GM13976 (cell line): ENCODE results near the gene FNTB.

Source experiments
- DNase-seq: peaks from one replicate; pipeline ENCODE4 v3.0.0; 2012; ENCODE audit warnings: low spot score
- CTCF ChIP-seq: IDR thresholded peaks from 2 replicates; pipeline ENCODE4 v1.5.1; 2012; ENCODE audit warnings: borderline replicate concordance, mild to moderate bottlenecking; ENCODE audit not compliant: insufficient read depth; ENCODE audit errors: extremely low read depth, missing control alignments, control extremely low read depth
- in situ Hi-C: fragments of 300-500 bp; cut with MboI; formaldehyde crosslinking; loops from one replicate; pipeline ENCODE4 v1.12.0; 2022; ENCODE audit warnings: low sequenced_read_pairs, mixed read lengths, inconsistent platforms; ENCODE audit not compliant: unreplicated experiment

FNTB gene

DNA sequence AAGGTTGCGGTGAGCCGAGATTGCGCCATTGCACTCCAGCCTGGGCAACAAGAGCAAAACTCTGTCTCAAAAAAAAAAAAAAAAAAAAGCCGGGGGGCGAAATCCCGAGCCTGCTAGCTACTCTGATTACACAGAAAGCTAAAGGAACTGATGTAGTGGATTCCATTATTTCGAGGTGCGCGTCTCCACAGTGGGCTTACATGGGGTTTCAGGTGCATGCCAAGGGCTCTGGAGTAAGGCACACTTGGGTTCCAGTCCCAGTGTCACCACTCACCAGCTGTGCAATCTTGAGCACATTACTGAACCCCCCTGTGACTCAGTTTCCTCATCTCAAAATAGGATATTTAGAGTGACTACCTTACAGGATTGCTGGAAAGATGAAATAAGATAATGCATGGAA, 12.9 kb upstream of the FNTB start:
- in situ Hi-C loops: no loop called here
- no peak for TF ChIP-seq CTCF
- no peak for DNase-seq

- in situ Hi-C loops: no loop called here
- TF ChIP-seq CTCF: no peak
- DNase-seq: no peak
Measured at GRCh38 chr14:64974563-64974962, 12.1 kb upstream of the FNTB start.

DNA sequence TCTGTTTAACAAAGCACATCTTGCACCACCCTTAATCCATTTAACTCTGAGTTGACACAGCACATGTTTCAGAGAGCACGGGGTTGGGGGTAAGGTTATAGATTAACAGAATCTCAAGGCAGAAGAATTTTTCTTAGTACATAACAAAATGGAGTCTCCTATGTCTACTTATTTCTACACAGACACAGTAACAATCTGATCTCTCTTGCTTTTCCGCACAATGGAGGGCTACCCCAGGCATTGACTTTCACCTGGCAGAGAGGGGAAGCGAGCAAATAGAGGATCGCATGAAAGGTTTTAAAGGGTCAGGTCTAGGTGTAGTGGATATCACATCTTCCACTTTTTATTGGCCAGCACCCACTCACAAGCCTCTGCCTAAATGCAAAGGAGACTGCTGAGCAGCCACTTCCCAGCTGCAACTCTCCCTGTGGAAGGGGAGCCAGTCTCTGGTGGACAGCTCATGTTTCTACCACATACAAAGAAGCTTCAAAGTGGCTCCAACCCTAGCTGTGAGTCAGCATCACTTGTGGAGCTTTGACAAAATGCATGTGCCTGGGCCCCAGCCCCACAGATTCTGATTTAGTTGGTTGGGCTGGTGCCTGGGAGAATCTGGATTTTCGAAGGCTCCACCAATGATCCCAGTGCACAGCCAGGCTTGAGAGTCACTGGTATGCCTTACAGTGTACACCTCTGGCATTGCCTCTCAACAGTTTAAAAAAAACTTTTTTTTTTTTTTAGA, 7.2 kb upstream of the FNTB start:
- TF ChIP-seq CTCF: no peak
- in situ Hi-C loops: no loop called here
- DNase-seq: no peak

- DNase-seq: peak; percentile 62
- in situ Hi-C loops: no loop called here
- peak; percentile 54 for TF ChIP-seq CTCF
Measured at GRCh38 chr14:64983439-64984310, 3.0 kb upstream of the FNTB start.

- in situ Hi-C loops: no loop called here
- TF ChIP-seq CTCF: no peak
- DNase-seq: no peak
Measured at GRCh38 chr14:64987438-64987767, 708 bp downstream of the FNTB start.

- DNase-seq: no peak
- TF ChIP-seq CTCF: no peak
- in situ Hi-C loops: loop anchor here (10.0 kb wide), 1 partner anchor 175 kb away; no protein-coding TSS in a partner anchor
Measured at GRCh38 chr14:64990296-64990695, 3.6 kb downstream of the FNTB start.
